ENCODE measurements around the gene RGMA.

The RGMA gene

DNA sequence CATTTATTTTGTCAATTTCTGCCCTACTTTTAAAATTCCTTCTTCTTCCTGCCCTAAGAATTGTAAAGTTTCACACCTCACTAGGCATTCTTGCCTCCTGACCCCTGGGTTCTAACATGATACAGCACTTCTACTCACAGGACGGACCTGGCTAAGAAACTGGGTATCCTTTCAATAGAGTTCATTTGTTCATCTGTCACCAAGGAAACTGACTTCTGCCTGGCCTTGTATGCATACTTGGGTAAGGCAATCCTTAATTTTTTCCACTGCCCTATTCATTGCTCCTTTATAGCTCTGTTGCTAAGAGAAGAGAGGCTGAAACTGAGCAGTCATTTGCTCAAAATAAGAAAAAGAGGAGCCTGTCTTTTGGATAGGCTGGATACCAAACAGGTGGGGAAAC lies 3.3 kb downstream of the RGMA start:
- TF ChIP-seq ZFX (IDR thresholded peaks at IDR 0.05; ENCODE audit: borderline replicate concordance) = no peak
- TF ChIP-seq, protein P1, sequence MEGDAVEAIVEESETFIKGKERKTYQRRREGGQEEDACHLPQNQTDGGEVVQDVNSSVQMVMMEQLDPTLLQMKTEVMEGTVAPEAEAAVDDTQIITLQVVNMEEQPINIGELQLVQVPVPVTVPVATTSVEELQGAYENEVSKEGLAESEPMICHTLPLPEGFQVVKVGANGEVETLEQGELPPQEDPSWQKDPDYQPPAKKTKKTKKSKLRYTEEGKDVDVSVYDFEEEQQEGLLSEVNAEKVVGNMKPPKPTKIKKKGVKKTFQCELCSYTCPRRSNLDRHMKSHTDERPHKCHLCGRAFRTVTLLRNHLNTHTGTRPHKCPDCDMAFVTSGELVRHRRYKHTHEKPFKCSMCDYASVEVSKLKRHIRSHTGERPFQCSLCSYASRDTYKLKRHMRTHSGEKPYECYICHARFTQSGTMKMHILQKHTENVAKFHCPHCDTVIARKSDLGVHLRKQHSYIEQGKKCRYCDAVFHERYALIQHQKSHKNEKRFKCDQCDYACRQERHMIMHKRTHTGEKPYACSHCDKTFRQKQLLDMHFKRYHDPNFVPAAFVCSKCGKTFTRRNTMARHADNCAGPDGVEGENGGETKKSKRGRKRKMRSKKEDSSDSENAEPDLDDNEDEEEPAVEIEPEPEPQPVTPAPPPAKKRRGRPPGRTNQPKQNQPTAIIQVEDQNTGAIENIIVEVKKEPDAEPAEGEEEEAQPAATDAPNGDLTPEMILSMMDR (IDR thresholded peaks at IDR 0.05) = no peak
- H3K27ac ChIP-seq = no peak overlapping the region

DNA sequence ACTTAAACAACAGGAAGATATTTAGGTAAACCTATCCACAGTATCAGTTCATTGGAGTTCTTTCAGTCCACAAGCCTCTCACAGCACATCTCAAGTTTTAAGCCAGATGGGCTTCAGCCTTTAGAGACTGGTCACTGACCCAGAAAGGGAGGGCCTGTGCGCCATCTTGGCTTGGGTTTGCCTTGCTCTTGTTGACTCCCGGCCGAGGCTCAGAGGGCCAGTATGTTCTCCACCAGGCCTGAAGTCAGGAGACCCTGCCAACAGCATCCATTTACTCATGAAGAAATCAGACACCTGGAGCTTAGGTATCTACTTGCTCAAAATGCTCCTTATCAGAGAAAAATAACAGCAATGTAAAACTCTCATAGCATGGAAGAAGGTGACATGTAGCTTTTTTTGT lies 6.2 kb downstream of the RGMA start:
- H3K27ac ChIP-seq = no peak overlapping the region
- no peak for TF ChIP-seq ZFX (IDR thresholded peaks at IDR 0.05; ENCODE audit: borderline replicate concordance)
- TF ChIP-seq, protein P1 (IDR thresholded peaks at IDR 0.05) = no peak

DNA sequence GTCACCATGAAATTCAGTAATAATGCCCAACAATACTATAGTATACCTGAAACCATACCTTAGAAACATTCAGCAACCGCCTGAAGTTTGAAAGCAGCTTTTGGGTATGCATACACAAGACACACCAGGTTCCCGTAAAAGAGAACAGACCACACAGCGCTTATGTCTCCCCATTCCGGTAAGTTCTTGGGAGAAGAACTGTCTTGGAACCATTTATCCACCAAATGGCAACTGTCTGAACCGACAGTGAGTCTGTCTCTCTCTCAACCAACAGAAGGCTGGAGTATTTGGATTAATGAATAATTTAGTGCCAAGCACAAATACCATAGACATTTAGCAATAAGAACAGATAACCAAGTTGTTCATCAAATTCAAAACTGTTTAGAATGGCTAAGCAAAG lies 7.6 kb downstream of the RGMA start:
- TF ChIP-seq, protein P1 (IDR thresholded peaks at IDR 0.05) = no peak
- TF ChIP-seq ZFX (IDR thresholded peaks at IDR 0.05; ENCODE audit: borderline replicate concordance) = no peak

GRCh38 chr15:93080451-93080850 lies 8.6 kb downstream of the RGMA start:
- H3K27ac ChIP-seq = no peak overlapping the region
- TF ChIP-seq, protein P1 (IDR thresholded peaks at IDR 0.05) = no peak
- TF ChIP-seq ZFX (IDR thresholded peaks at IDR 0.05; ENCODE audit: borderline replicate concordance) = no peak

More for the DNA sequence above, 7.6 kb downstream of the RGMA start:
- no peak overlapping the region for H3K27ac ChIP-seq

DNA sequence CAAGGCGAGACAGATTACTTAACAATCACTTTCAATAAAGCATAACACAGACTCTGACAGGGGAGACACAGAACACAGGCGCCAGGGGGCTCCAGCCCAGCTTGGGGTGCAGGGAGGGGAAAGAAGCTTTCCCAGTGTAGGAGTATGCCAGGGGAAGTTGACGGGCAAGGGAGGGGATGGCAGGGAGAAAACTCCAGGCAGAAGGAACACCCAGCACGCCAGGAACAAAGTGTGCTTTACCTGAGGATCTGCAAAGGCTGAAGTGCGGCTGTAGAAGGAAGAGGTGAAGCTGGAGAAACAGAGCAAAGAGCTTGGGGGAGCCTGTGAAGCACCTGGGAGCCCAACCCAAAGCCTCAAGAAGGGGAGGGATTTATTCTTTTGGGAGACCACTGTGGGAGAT lies 12.1 kb downstream of the RGMA start:
- no peak overlapping the region for H3K27ac ChIP-seq
- TF ChIP-seq, protein P1 (IDR thresholded peaks at IDR 0.05) = no peak
- TF ChIP-seq ZFX (IDR thresholded peaks at IDR 0.05; ENCODE audit: borderline replicate concordance) = no peak

DNA sequence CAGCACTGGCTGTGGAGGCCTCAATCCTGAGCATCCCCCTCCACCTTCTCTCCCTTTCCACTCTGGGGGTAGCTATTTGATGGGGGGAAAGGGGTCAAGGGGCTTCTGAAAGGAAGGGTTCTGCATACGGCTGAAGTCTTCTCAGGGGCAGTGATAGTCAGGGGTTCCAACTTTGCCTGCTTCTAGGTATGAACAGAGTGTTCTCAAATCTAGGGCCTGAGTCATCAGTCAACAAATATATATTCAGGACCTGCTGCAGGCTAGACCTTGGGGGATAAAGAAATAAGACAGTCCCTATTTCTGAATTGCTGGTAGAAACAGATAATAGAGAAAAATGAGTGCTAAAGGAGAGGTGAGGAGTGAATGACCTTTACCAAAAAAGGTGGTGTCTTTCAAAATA lies 12.8 kb downstream of the RGMA start:
- H3K27ac ChIP-seq = no peak overlapping the region
- no peak for TF ChIP-seq ZFX (IDR thresholded peaks at IDR 0.05; ENCODE audit: borderline replicate concordance)
- TF ChIP-seq, protein P1 (IDR thresholded peaks at IDR 0.05) = no peak

DNA sequence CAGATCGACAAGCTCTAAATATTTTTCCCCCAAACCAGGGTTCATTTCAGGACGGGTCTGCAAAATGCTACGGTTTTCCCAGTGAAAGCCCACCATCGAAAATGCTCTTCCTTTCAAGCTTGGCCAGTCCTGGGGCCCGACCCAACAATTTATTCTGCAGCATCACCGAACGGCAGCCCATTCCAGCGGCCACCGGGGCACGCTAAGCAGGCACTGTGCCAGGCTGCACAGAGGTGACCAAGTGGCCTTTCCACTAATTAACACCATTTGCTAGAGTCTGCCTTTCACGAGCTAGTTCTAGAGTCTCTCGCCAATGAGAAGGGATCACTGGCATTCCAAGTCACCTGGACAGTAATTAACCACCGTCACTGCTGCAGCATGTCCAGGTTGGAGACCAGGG lies 14.4 kb downstream of the RGMA start:
- TF ChIP-seq ZFX (IDR thresholded peaks at IDR 0.05; ENCODE audit: borderline replicate concordance) = no peak
- TF ChIP-seq, protein P1 (IDR thresholded peaks at IDR 0.05) = no peak
- no peak overlapping the region for H3K27ac ChIP-seq
